Chondrocyte (in vitro differentiated cells): ENCODE data around the gene TSPAN9. TPM values are rescaled to one million over a fixed set of nuclear protein-coding genes. Genes with fewer than 3 reads are reported as not detected.

Source experiments
- DNase-seq: peaks from one replicate; pipeline ENCODE4 v3.0.0; 2021; ENCODE audit warnings: mixed read lengths, low spot score
- H3K27ac Mint-ChIP-seq: one replicate; pipeline ENCODE4 v1.8.0; 2021; ENCODE audit warnings: mild to moderate bottlenecking, moderate library complexity, mixed read lengths; ENCODE audit not compliant: unreplicated experiment
- H3K27me3 Mint-ChIP-seq: 2 replicates; pipeline ENCODE4 v1.8.0; 2021; ENCODE audit warnings: low read depth, mixed read lengths
- H3K36me3 Mint-ChIP-seq: 2 replicates; pipeline ENCODE4 v1.8.0; 2021; ENCODE audit warnings: low read depth, mixed read lengths
- H3K4me1 Mint-ChIP-seq: 2 replicates; pipeline ENCODE4 v1.8.0; 2021; ENCODE audit warnings: low read depth, mild to moderate bottlenecking, mixed read lengths
- H3K4me3 Mint-ChIP-seq: one replicate; pipeline ENCODE4 v1.8.0; 2021; ENCODE audit warnings: mild to moderate bottlenecking, moderate library complexity, mixed read lengths; ENCODE audit not compliant: unreplicated experiment
- H3K9me3 Mint-ChIP-seq: 2 replicates; pipeline ENCODE4 v1.8.0; 2021; ENCODE audit warnings: low read depth, mixed read lengths
- total RNA-seq: library from RNA; stranded (reverse); gene quantifications from 3 replicates; pipeline ENCODE4 v1.2.1, GENCODE V29; 2021
- TF ChIP-seq, protein P1 (sequence below): fragments of 200-600 bp; sonication (generic); IDR thresholded peaks from 2 replicates; pipeline ENCODE4 v1.5.0; 2021; ENCODE audit warnings: antibody characterized with exemption, mild to moderate bottlenecking, moderate library complexity

Gene TSPAN9
- total RNA-seq, 1 donor from 2014 or later: 50.4 TPM

DNA sequence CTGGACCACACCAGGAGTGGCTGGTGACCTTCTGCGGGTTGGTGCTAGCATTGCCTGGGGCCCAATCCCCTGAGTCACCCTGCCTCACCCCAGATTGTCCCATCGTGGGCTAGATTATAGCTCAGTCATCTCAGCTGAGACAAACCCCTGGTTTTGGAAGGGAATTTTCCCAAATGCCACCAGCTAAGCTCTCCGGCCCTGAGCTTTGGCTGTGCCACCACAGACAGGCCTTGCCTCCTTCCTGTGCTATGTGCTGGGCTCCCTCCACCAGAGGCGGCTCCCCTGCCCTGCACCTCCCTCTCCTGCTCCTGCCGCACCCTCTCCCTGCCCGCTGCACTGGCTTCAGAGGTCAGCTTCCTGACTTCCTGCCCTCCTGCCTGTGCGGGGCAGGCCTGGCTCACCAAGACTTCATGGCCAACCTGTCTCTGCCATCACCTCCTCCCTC lies 196.3 kb downstream of the TSPAN9 start:
- TF ChIP-seq, protein P1, sequence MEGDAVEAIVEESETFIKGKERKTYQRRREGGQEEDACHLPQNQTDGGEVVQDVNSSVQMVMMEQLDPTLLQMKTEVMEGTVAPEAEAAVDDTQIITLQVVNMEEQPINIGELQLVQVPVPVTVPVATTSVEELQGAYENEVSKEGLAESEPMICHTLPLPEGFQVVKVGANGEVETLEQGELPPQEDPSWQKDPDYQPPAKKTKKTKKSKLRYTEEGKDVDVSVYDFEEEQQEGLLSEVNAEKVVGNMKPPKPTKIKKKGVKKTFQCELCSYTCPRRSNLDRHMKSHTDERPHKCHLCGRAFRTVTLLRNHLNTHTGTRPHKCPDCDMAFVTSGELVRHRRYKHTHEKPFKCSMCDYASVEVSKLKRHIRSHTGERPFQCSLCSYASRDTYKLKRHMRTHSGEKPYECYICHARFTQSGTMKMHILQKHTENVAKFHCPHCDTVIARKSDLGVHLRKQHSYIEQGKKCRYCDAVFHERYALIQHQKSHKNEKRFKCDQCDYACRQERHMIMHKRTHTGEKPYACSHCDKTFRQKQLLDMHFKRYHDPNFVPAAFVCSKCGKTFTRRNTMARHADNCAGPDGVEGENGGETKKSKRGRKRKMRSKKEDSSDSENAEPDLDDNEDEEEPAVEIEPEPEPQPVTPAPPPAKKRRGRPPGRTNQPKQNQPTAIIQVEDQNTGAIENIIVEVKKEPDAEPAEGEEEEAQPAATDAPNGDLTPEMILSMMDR: no peak
- Mint-ChIP-seq H3K9me3 (no peaks in the 10 kb centered on the region), H3K4me1 (peaks cover 11% of the 10 kb centered on the region), H3K36me3 (peaks cover 7% of the 10 kb centered on the region), H3K27ac (no peak overlapping the region), H3K4me3 (no peak overlapping the region), H3K27me3 (no peaks in the 10 kb centered on the region)
- DNase-seq: no peak

GRCh38 chr12:3274664-3275063 lies 197.5 kb downstream of the TSPAN9 start:
- Mint-ChIP-seq H3K4me1 (peaks cover 7% of the 10 kb centered on the region), H3K4me3 (no peak overlapping the region), H3K9me3 (no peaks in the 10 kb centered on the region), H3K36me3 (peaks cover 9% of the 10 kb centered on the region), H3K27ac (no peak overlapping the region), H3K27me3 (no peaks in the 10 kb centered on the region)
- TF ChIP-seq, protein P1: no peak
- DNase-seq: no peak

DNA sequence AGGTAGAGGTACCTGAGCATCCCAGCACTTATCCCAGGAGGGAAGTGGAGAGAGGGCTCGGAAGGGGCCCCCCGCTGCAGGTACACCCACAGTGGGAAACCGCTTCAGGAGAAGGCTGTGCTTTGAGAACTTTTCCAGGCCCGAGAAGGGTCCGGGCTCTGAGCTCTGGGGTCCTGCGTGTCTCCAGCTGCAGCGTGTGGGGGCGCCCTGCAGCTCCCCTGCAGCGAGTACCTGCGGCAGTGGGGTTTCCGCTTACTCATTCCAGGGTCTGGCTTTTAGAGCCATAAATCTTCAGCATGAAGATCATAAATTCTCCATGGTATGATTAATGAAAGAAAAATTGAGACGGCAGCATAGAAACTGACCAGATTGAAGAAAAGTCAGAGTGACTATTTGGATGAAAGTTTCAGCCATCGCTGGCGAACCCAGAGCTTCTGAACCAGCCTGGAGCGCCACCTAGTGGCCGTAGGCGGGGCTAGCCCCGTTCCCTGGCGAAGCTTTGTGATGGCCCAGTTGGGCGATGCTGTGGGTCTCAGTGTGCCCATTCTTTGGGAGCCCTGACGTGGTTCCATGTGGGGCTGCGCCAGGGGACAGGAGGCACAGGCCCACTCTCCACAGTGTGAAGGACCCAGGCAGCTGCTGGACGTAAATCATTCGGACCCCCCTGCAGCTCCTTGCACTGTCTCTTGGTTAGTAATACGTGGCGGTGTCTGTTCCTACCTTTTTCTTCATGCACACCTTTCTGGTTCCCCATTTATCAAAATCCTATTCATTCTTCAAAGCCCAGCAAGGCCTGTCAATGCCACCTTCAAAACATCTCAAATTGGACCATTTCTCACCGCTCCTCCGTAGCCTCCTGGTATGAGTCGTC lies 198.2 kb downstream of the TSPAN9 start:
- Mint-ChIP-seq H3K9me3 (no peaks in the 10 kb centered on the region), H3K4me1 (peaks cover 7% of the 10 kb centered on the region), H3K27me3 (no peaks in the 10 kb centered on the region), H3K36me3 (peaks cover 9% of the 10 kb centered on the region), H3K27ac (peak overlapping the region; percentile 45), H3K4me3 (no peak overlapping the region)
- DNase-seq: no peak
- TF ChIP-seq, protein P1: peak; percentile 97

- Mint-ChIP-seq H3K36me3 (peaks cover 9% of the 10 kb centered on the region), H3K4me1 (peaks cover 7% of the 10 kb centered on the region), H3K27me3 (no peaks in the 10 kb centered on the region), H3K4me3 (no peak overlapping the region), H3K27ac (no peak overlapping the region), H3K9me3 (no peaks in the 10 kb centered on the region)
- TF ChIP-seq, protein P1: no peak
- no peak for DNase-seq
Measured at GRCh38 chr12:3276226-3276625, 199.0 kb downstream of the TSPAN9 start.

DNA sequence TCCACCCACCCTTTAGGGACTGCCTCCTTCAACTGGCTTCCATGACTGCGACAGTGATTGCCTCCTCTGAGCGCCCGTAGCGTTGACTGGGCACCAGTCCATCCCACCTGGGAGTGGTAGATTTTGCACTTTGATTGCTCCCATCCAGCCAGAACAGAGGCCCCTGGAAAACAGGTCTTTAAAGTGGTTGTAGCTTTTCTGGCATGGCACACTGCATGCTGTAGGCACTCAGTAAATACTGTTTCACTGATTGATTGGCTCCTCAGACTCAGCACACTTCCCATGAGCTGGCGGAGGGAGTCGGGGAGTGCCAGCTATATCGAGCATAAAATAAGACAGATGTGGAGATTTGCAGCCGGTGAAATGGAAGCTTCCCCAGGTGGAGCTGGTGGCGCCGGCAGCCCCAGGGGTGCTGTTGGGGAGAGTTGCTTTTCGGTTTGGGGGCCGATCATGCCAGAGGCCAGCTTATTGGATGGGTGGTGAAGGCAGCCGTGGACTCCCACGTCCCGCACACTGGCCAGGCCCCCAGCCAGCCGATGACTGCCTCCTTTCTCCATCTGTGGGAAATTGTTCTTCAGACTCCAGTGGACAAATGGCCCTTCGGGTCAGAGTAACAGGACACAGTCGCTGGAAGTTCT lies 200.2 kb downstream of the TSPAN9 start:
- H3K36me3 Mint-ChIP-seq: peaks cover 16% of the 10 kb centered on the region
- H3K4me3 Mint-ChIP-seq: no peak overlapping the region
- DNase-seq: no peak
- H3K27me3 Mint-ChIP-seq: no peaks in the 10 kb centered on the region
- H3K9me3 Mint-ChIP-seq: no peaks in the 10 kb centered on the region
- H3K27ac Mint-ChIP-seq: no peak overlapping the region
- TF ChIP-seq, protein P1: no peak
- H3K4me1 Mint-ChIP-seq: peaks cover 7% of the 10 kb centered on the region
